NCI-H2196 treated with DMSO at 0.1 percent for 48 hours (cell line): ENCODE data around the gene SELENOF.
"Not testable (repeated sequence)": the region's sequence is repeated elsewhere in the genome, so short reads cannot be mapped to it uniquely, and the experiment has no call there.

ENCODE experiments used
- DNase-seq: peaks from one replicate; lab custom pipeline; 2025; ENCODE audit not compliant: unreplicated experiment; lab: John Stamatoyannopoulos, UW

Gene SELENOF

GRCh38 chr1:86819970-86820369 lies 94.0 kb downstream of the SELENOF start:
- not testable (repeated sequence) for DNase-seq

DNA sequence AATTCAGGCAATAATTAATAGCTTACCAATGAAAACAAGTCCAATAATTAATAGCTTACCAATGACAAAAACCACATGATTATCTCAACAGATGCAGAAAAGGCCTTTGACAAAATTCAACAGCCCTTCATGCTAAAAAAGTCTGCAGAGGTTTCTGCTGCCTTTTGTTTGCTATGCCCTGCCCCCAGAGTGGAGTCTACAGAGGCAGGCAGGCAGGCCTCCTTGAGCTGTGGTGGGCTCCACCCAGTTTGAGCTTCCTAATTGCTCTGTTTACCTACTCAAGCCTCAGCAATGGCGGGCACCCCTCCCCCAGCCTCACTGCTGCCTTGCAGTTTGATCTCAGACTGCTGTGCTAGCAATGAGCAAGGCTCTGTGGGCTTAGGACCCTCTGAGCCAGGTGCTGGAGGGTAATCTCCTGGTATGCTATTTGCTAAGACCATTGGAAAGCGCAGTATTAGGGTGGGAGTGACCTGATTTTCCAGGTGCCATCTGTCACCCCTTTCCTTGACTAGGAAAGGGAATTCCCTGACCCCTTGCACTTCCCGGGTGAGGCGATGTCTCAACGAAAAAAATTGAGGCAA lies 96.6 kb downstream of the SELENOF start:
- not testable (repeated sequence) for DNase-seq

DNA sequence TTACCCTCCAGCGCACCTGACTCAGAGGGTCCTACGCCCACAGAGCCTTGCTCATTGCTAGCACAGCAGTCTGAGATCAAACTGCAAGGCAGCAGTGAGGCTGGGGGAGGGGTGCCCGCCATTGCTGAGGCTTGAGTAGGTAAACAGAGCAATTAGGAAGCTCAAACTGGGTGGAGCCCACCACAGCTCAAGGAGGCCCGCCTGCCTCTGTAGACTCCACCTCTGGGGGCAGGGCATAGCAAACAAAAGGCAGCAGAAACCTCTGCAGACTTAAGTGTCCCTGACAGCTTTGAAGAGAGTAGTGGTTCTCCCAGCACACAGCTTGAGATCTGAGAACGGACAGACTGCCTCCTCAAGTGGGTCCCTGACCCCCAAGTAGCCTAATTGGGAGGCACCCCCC lies 99.8 kb downstream of the SELENOF start:
- not testable (repeated sequence) for DNase-seq
